GM18861 (cell line): ENCODE results near the gene CAPZB.

Experiments
- ATAC-seq: cut with Tn5 transposase; IDR thresholded peaks from one replicate; pipeline ENCODE4 v1.9.1; 2021; ENCODE audit not compliant: unreplicated experiment

CAPZB gene

DNA sequence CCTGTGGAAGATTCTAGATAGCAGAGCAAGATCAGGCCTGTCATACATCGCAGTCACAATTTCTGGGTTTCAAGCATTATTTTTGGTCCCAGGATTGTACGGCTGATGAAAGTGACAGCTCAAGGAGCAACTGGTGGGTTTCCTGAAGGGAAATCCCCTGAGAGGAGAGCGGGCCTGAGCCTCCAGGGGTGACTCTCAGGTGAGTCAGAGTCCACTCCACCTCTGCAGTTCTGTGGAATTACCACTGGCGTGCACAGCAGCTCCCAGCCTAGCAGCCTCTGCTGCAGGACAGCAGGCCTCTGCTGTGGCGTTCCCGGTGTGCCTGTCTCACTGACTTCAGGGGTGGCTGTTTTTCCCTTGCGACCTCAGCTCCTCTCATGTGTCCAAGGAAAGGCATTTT is 148.8 kb downstream of the CAPZB start:
- no peak for ATAC-seq

DNA sequence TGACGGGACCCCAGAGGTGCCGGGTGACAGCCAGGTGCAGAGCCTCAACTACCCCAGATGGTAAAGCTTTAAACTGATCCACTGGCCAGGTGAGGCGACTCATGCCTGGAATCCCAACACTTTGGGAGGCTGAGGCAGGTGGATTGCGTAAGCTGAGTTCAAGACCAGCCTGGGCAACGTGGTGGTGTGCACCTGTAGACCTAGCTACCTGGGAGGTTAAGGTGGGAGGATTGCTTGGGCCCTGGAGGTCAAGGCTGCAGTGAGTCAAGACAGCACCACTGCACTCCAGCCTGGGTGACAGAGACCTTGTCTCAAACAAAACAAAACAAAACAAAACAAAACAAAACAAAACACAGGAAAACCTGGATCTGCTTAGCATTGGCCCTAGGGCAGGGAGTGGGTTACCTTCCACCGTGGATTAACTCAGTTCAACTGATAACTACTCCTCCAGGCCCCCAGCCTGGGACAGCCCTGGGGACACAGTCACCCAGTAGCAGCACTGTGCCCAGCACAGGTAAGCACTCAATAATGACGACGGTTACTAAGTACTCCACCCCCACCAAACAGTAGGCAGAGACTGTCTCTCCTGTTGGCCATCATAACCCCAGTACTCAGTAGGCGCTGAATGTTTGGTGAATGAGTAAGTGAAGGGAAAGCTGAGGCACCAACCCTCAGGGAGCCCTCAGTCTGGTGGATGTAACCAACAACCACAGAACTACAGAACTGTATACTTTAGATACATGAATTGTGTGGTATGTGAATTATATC is 151.6 kb downstream of the CAPZB start:
- no peak for ATAC-seq

GRCh38 chr1:19332832-19333231 is 152.5 kb downstream of the CAPZB start:
- no peak for ATAC-seq

DNA sequence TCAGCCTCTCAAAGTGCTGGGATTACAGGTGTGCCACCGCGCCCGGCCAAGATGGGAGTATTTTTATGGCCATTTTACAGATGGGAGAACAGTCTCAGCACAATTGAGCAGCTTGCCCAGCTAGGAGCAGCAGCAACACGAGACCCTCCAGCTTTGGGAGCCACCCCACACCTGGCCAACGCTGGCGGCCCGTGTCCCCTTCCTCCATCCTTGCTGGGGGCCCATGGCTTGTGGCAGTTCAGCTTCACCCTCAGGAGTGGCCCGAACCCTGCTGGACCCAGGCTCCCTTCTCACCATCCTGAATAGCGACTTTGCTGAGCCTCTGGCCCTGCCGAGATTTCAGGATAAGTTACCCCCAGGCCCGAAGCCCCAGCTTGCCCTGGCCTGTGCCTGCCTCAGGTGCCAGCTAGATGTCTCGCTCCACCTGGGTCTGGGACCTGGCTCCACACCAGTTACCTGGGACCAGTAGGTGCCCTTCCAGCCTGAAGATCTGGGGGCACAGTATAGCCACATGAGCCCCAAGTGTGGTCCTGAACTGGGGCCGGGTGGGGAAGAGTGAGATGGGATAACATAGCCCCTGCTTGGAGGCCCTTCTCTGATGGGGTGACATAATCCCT is 154.0 kb downstream of the CAPZB start:
- no peak for ATAC-seq

GRCh38 chr1:19330449-19331135 is 154.7 kb downstream of the CAPZB start:
- ATAC-seq = no peak

DNA sequence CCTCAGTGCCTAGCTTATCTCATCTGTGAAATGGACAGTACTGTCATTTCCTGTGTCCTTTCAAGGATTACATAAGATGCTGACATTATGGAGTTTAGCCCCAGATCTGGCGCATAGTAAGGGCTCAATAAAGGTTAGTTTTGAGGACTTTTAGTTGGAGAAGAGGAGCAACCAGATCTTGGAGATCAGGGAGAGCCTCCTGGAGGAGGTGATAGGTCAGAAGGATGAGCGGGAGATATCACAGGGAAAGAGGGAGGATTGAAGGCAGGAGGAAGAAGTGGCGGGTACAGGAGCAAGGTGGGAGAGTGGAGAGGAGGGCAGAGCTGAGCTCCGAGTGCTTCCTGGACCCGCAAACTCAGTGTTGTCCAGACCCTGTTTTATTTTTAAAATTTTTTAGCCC is 155.7 kb downstream of the CAPZB start:
- ATAC-seq = no peak

DNA sequence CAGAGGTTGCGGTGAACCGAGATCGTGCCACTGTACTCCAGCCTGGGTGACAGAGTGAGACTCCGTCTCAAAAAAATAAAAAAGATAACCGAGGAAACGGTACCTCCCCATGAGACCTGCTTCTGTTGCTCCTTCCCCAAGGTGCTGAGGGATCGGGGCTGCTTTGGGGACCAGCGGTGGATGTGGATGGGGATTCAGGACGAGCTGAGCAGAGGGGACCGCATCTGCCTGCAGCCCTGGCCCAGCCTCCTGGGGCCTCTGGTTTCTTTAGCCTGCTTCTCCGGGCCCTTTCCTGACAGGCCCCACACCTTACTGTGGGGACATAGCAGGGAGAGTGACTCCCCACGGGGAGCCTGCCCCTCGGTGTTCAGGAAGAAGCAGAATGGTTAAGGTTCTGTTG is 156.2 kb downstream of the CAPZB start:
- ATAC-seq = no peak

GRCh38 chr1:19328486-19328885 is 156.9 kb downstream of the CAPZB start:
- no peak for ATAC-seq

GRCh38 chr1:19327736-19328135 is 157.6 kb downstream of the CAPZB start:
- ATAC-seq = no peak

- ATAC-seq = no peak
Measured at GRCh38 chr1:19327301-19327700, 158.0 kb downstream of the CAPZB start.

DNA sequence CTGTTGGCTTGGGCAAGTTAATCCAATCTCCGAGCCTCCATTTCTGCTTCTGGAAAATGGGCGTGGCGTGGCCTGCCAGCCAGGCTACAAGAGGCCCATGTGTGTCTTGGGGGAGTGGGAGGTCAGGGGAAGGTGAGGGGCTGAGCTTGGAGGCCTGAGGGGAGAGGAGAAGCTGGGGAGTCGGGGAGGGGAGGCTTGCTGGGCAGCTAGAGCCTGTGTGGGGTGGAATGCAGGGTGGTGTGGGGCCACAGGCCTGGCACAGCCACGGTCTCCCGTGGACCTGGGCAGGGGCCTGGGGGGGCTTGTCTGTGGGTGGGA is 158.6 kb downstream of the CAPZB start:
- no peak for ATAC-seq

GRCh38 chr1:19325958-19326747 is 159.2 kb downstream of the CAPZB start:
- no peak for ATAC-seq

GRCh38 chr1:19325368-19325957 is 159.9 kb downstream of the CAPZB start:
- ATAC-seq = no peak

GRCh38 chr1:19324665-19324990 is 160.7 kb downstream of the CAPZB start:
- no peak for ATAC-seq

- ATAC-seq = no peak
Measured at GRCh38 chr1:19323987-19324664, 161.2 kb downstream of the CAPZB start.

DNA sequence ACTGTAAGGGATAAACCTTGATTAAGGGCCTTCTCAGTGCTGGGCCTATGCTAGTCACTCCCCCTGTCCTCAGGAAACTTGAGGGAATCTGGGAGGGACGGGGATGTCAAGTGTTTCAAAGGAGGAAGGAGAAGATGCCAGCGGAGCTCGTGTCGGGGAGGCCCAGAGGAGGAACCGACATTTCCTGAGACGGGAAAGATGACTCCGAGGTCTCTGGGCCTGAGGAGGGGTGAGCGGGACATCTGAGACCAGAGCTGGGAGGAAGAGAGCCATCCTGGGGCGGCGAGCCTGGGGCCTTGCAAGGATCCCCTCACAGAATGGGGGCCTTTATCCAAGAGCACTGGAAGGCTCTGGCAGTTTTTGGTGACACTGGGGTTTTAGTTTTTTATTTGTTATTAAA is 162.9 kb downstream of the CAPZB start:
- ATAC-seq = no peak

- no peak for ATAC-seq
Measured at GRCh38 chr1:19321071-19321470, 164.3 kb downstream of the CAPZB start.

GRCh38 chr1:19319196-19319595 is 166.1 kb downstream of the CAPZB start:
- ATAC-seq = no peak

- no peak for ATAC-seq
Measured at GRCh38 chr1:19317126-19317910, 168.0 kb downstream of the CAPZB start.
